Tibial nerve (tissue), 3 donors: ENCODE data around the gene MRPS10.

Experiments
- EP300 ChIP-seq, 2 donors: sonication (generic); formaldehyde crosslinking; IDR thresholded peaks; one replicate each; pipeline ENCODE4 v1.6.1; 2017; ENCODE audit warnings: antibody characterized with exemption in 2 of 2, mild to moderate bottlenecking in 1 of 2
- POLR2A ChIP-seq, 2 donors: fragments of 450-650 bp; IDR thresholded peaks; one replicate each; pipeline ENCODE4 v1.6.1; 2017; ENCODE audit warnings: antibody characterized with exemption in 2 of 2, mild to moderate bottlenecking in 2 of 2, moderate library complexity in 2 of 2

DNA sequence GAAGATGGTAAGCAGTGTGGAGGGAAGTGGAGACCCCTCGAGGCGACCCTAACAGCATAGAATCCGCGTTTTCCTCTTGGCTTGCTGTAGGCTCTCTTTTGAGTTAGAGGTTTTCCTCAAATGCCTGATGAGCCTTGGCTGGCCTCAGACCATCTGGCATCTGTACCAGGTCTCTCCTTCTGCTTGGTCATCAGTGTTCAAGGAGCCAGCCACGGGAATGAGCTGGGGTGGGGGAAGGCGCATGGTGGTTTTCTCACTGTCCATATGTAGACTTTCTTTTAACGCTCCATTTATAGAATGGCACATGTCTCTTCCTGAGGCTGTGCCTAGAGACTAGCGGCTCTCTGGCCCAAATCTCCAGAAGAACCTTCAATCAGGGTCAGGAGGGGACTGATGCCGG, 52.6 kb downstream of the MRPS10 start:
- TF ChIP-seq EP300 (IDR thresholded peaks at IDR 0.05) (no peak), POLR2A (IDR thresholded peaks at IDR 0.05) (no peak)
